Measurements from ENCODE around the gene KIAA1217. TPM values are rescaled to one million over a fixed set of nuclear protein-coding genes. Genes with fewer than 3 reads are reported as not detected.

KIAA1217 gene
- total RNA-seq, 6 experiments from 2014 or later, result 10.4 to 25.5 (median 14.9) TPM

DNA sequence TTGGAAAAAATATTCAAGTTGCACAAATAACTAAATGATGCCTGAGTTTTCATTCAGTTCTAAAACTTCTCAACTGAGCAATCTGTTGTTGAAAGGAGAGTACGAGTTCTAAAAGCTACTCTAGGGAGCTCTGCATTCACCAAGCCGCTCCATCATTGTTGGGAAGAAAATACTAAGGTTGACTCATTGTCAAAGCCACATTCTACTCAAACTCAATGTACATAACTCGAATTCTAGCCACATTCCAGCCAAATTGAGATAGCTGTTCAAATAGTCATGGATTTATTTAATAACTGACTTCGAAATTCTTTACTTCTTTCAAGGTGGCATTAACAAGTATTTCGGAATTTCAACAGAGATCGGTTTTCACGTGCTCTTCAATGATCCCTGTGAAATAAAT, 63.4 kb downstream of the KIAA1217 start:
- intact Hi-C loops (cut with DNase I), result no loop called here
- TF ChIP-seq CTCF (IDR thresholded peaks at IDR 0.05) (no peak), POLR2A (IDR thresholded peaks at IDR 0.05) (no peak)

GRCh38 chr10:24277277-24277676, 68.3 kb downstream of the KIAA1217 start:
- intact Hi-C loops (cut with DNase I), result no loop called here
- WGBS (ENCODE audit: insufficient coverage, low coverage, low lambda C conversion rate, missing lambda C conversion rate), result 82% methylated on average over 1 of the region's 3 CpGs
- Histone ChIP-seq H3K27me3 (no peaks in the 10 kb centered on the region), H3K4me1 (no peaks in the 10 kb centered on the region), H3K4me3 (no peak overlapping the region), H3K9me3 (no peaks in the 10 kb centered on the region), H3K36me3 (no peaks in the 10 kb centered on the region), H3K27ac (no peak overlapping the region)
- no peak for TF ChIP-seq POLR2A (IDR thresholded peaks at IDR 0.05)
- TF ChIP-seq CTCF (IDR thresholded peaks at IDR 0.05), result no peak
- DNase-seq, result no peak
- ATAC-seq, result no peak

More for the DNA sequence above, 63.4 kb downstream of the KIAA1217 start:
- 65% methylated on average over 6 of the region's 7 CpGs for WGBS (ENCODE audit: insufficient coverage, low coverage, low lambda C conversion rate, missing lambda C conversion rate)
- Histone ChIP-seq H3K4me1 (no peaks in the 10 kb centered on the region), H3K27ac (no peak overlapping the region), H3K9me3 (no peaks in the 10 kb centered on the region), H3K4me3 (no peak overlapping the region), H3K36me3 (no peaks in the 10 kb centered on the region), H3K27me3 (no peaks in the 10 kb centered on the region)
- no peak for ATAC-seq
- DNase-seq, result no peak

GRCh38 chr10:24277771-24278170, 68.8 kb downstream of the KIAA1217 start:
- H3K4me3 ChIP-seq, result no peak overlapping the region
- intact Hi-C loops (cut with DNase I), result no loop called here
- TF ChIP-seq CTCF (IDR thresholded peaks at IDR 0.05) (no peak), POLR2A (IDR thresholded peaks at IDR 0.05) (no peak)
- no peaks in the 10 kb centered on the region for H3K9me3 ChIP-seq
- H3K36me3 ChIP-seq, result no peaks in the 10 kb centered on the region
- ATAC-seq (no peak), DNase-seq (no peak)
- H3K27ac ChIP-seq, result no peak overlapping the region
- H3K27me3 ChIP-seq, result no peaks in the 10 kb centered on the region
- H3K4me1 ChIP-seq, result no peaks in the 10 kb centered on the region
- 75% methylated on average over 4 of the region's 9 CpGs for WGBS (ENCODE audit: insufficient coverage, low coverage, low lambda C conversion rate, missing lambda C conversion rate)

GRCh38 chr10:24278176-24278889, 69.4 kb downstream of the KIAA1217 start:
- no peak overlapping the region for H3K4me3 ChIP-seq
- no peaks in the 10 kb centered on the region for H3K27me3 ChIP-seq
- H3K4me1 ChIP-seq, result no peaks in the 10 kb centered on the region
- ATAC-seq, result no peak
- no peaks in the 10 kb centered on the region for H3K9me3 ChIP-seq
- no peak overlapping the region for H3K27ac ChIP-seq
- intact Hi-C loops (cut with DNase I), result no loop called here
- no peak for DNase-seq
- 52% methylated on average over 5 of the region's 5 CpGs for WGBS (ENCODE audit: insufficient coverage, low coverage, low lambda C conversion rate, missing lambda C conversion rate)
- TF ChIP-seq CTCF (IDR thresholded peaks at IDR 0.05) (no peak), POLR2A (IDR thresholded peaks at IDR 0.05) (no peak)
- H3K36me3 ChIP-seq, result no peaks in the 10 kb centered on the region

DNA sequence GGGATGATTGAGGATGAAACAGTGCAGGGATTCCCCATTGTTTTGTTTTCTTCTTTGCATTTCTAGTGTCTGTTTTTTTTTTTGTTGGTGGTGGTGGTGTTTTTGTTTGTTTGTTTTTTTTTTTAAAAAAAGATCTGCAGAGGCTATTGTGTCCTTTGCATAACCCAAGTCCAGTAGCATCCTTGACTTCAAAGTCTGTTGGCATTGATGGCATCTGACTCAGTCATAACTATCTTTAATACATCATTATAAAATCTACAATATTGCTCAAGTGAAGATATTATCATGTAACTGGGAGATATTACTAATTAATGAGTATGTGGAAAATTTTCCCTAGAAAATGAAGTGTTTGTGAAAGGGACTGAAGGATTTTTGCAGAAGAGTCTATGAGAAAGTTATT, 70.2 kb downstream of the KIAA1217 start:
- Histone ChIP-seq H3K36me3 (no peaks in the 10 kb centered on the region), H3K4me1 (no peaks in the 10 kb centered on the region), H3K9me3 (no peaks in the 10 kb centered on the region), H3K27me3 (no peaks in the 10 kb centered on the region), H3K4me3 (no peak overlapping the region), H3K27ac (no peak overlapping the region)
- intact Hi-C loops (cut with DNase I), result no loop called here
- TF ChIP-seq POLR2A (IDR thresholded peaks at IDR 0.05) (no peak), CTCF (IDR thresholded peaks at IDR 0.05) (no peak)
- no peak for DNase-seq
- ATAC-seq, result no peak
